CD4-positive, alpha-beta memory T cell (primary cell): ENCODE data around the gene PRR29. TPM values are rescaled to one million over a fixed set of nuclear protein-coding genes. Genes with fewer than 3 reads are reported as not detected.

ENCODE experiments used
- CTCF ChIA-PET: fragments of 350-600 bp; sonication (Branson Sonifier 250); formaldehyde crosslinking; loops from one replicate; lab custom pipeline; 2021; ENCODE audit warnings: inconsistent platforms; ENCODE audit not compliant: partially characterized antibody; lab: Charles Lee
- POLR2A ChIA-PET: fragments of 350-600 bp; sonication (Branson Sonifier 250); formaldehyde crosslinking; loops from one replicate; lab custom pipeline; 2021; ENCODE audit not compliant: partially characterized antibody; lab: Charles Lee
- DNase-seq, 5 donors: peaks; one replicate each; pipeline versions ENCODE4 v3.0.0 to v3.0.0-alpha.2; 2020 to 2022; ENCODE audit warnings: mixed read lengths in 1 of 5
- H3K27ac ChIP-seq: one replicate; pipeline ENCODE4 v1.7.0; 2013; ENCODE audit warnings: low read depth, low read length
- H3K27me3 ChIP-seq: 2 replicates; pipeline ENCODE4 v1.7.0; 2013; ENCODE audit warnings: mild to moderate bottlenecking, low read length, moderate library complexity; ENCODE audit not compliant: insufficient read depth
- H3K36me3 ChIP-seq: 2 replicates; pipeline ENCODE4 v1.7.0; 2013; ENCODE audit warnings: mild to moderate bottlenecking, low read length, moderate library complexity; ENCODE audit not compliant: insufficient read depth
- H3K4me1 ChIP-seq: 2 replicates; pipeline ENCODE4 v1.7.0; 2013; ENCODE audit warnings: mild to moderate bottlenecking, low read length, moderate library complexity; ENCODE audit not compliant: insufficient read depth
- H3K4me3 ChIP-seq, 2 donors: one replicate each; pipeline ENCODE4 v1.7.0; 2013; ENCODE audit warnings: low read length in 2 of 2, mild to moderate bottlenecking in 1 of 2
- H3K9me3 ChIP-seq, 2 donors: one replicate each; pipeline ENCODE4 v1.7.0; 2013; ENCODE audit warnings: low read length in 2 of 2, control low read depth in 1 of 2; ENCODE audit not compliant: control insufficient read depth in 1 of 2
- H3K27ac Mint-ChIP-seq, 7 donors: one replicate each; pipeline ENCODE4 v1.8.0; 2020 to 2021; ENCODE audit warnings: mixed read lengths in 7 of 7, mild to moderate bottlenecking in 6 of 7, inconsistent platforms in 3 of 7, moderate library complexity in 3 of 7
- H3K27me3 Mint-ChIP-seq, 2 donors: one replicate each; pipeline ENCODE4 v1.8.0; 2020 to 2021; ENCODE audit warnings: mixed read lengths in 2 of 2
- H3K36me3 Mint-ChIP-seq, 2 donors: one replicate each; pipeline ENCODE4 v1.8.0; 2020 to 2021; ENCODE audit warnings: mixed read lengths in 2 of 2, inconsistent platforms in 1 of 2, mild to moderate bottlenecking in 1 of 2
- H3K4me1 Mint-ChIP-seq, 4 donors: one replicate each; pipeline ENCODE4 v1.8.0; 2020 to 2021; ENCODE audit warnings: mixed read lengths in 4 of 4, mild to moderate bottlenecking in 1 of 4
- H3K4me3 Mint-ChIP-seq, 8 donors: one replicate each; pipeline ENCODE4 v1.8.0; 2020 to 2021; ENCODE audit warnings: mixed read lengths in 8 of 8, mild to moderate bottlenecking in 7 of 8, moderate library complexity in 6 of 8, inconsistent platforms in 3 of 8
- H3K9me3 Mint-ChIP-seq, 8 donors: one replicate each; pipeline ENCODE4 v1.8.0; 2020 to 2021; ENCODE audit warnings: mixed read lengths in 8 of 8, mild to moderate bottlenecking in 5 of 8, inconsistent platforms in 3 of 8, moderate library complexity in 1 of 8
- intact Hi-C: fragments of 100-400 bp; cut with micrococcal nuclease; formaldehyde crosslinking; loops from one replicate; pipeline ENCODE4 v1.15.1; 2023
- polyA plus RNA-seq, 2 donors: library from polyadenylated mRNA; unstranded; fragments of 300-500 nt; fragmentation: Illumina TruSeq; gene quantifications; one replicate each; pipeline ENCODE4 v1.2.3, GENCODE V29; 2021
- total RNA-seq, 2 experiments: library from RNA; stranded (reverse); gene quantifications; one replicate each; pipeline ENCODE4 v1.2.3, GENCODE V29; 2021

PRR29 gene
- total and polyA plus RNA-seq, 4 experiments from 2014 or later, result 0.19 to 6.0 (median 3.3) TPM

- Histone ChIP-seq H3K27ac (no peak overlapping the region), H3K9me3 (no peaks in the 10 kb centered on the region), H3K36me3 (no peaks in the 10 kb centered on the region), H3K4me1 (peaks cover 41% of the 10 kb centered on the region), H3K27me3 (no peaks in the 10 kb centered on the region), H3K4me3 (no peak overlapping the region)
- no peak for DNase-seq
- peak overlapping the region in 1 of 8 donors; percentile 10 for H3K4me3 Mint-ChIP-seq
- CTCF ChIA-PET, result interaction anchor here (1.1 to 32.9 kb wide), 6 partner anchors 10 to 146 kb away, joined by 3 to 556 read pairs (median 6); partner anchors contain the start of genes GH1, ICAM2 and PRR29
- H3K4me1 Mint-ChIP-seq, result peaks cover 32 to 54% (median 40%) of the 10 kb centered on the region in 4 donors
- H3K27me3 Mint-ChIP-seq, result peaks cover 0 to 2% of the 10 kb centered on the region in 2 donors
- POLR2A ChIA-PET, result interaction anchor here (4.9 kb wide), 1 partner anchor 38 kb away, joined by 32 read pairs; no protein-coding TSS in a partner anchor
- H3K9me3 Mint-ChIP-seq, result peaks cover 2 to 6% (median 4%) of the 10 kb centered on the region in 8 donors
- H3K36me3 Mint-ChIP-seq, result peaks cover 0 to 2% of the 10 kb centered on the region in 2 donors
- H3K27ac Mint-ChIP-seq, result peak overlapping the region in 4 of 7 donors; percentile 48 to 98 (median 62)
- intact Hi-C loops, result loop anchor here (5.0 kb wide), 1 partner anchor 40 kb away; no protein-coding TSS in a partner anchor
Measured at GRCh38 chr17:63987221-63988126, 10.7 kb upstream of the PRR29 start.

- Mint-ChIP-seq H3K9me3 (peaks cover 0 to 6% (median 0%) of the 10 kb centered on the region in 8 donors), H3K4me1 (peaks cover 35 to 59% (median 44%) of the 10 kb centered on the region in 4 donors), H3K27me3 (peaks cover 0 to 2% of the 10 kb centered on the region in 2 donors), H3K4me3 (no peak overlapping the region), H3K27ac (peak overlapping the region in 1 of 7 donors; percentile 24), H3K36me3 (peaks cover 0 to 2% of the 10 kb centered on the region in 2 donors)
- intact Hi-C loops, result loop anchor here (5.0 kb wide), 1 partner anchor 41 kb away; no protein-coding TSS in a partner anchor
- DNase-seq, result no peak
- Histone ChIP-seq H3K27me3 (no peaks in the 10 kb centered on the region), H3K9me3 (no peaks in the 10 kb centered on the region), H3K4me1 (peaks cover 45% of the 10 kb centered on the region), H3K4me3 (no peak overlapping the region), H3K36me3 (no peaks in the 10 kb centered on the region), H3K27ac (no peak overlapping the region)
- ChIA-PET CTCF (interaction anchor here (1.4 to 32.9 kb wide), 5 partner anchors 9 to 145 kb away, joined by 3 to 556 read pairs (median 6); partner anchors contain the start of genes GH1, ICAM2 and PRR29), POLR2A (interaction anchor here (4.9 kb wide), 1 partner anchor 37 kb away, joined by 32 read pairs; no protein-coding TSS in a partner anchor)
Measured at GRCh38 chr17:63988127-63988478, 10.0 kb upstream of the PRR29 start.

GRCh38 chr17:63988741-63989621, 9.2 kb upstream of the PRR29 start:
- Mint-ChIP-seq H3K4me1 (peaks cover 41 to 66% (median 51%) of the 10 kb centered on the region in 4 donors), H3K4me3 (peak overlapping the region in 1 of 8 donors; percentile 21), H3K27ac (peak overlapping the region in 3 of 7 donors; percentile 68 to 89 (median 85)), H3K36me3 (peaks cover 0 to 2% of the 10 kb centered on the region in 2 donors), H3K27me3 (peaks cover 0 to 2% of the 10 kb centered on the region in 2 donors), H3K9me3 (peaks cover 0 to 3% (median 0%) of the 10 kb centered on the region in 8 donors)
- Histone ChIP-seq H3K27ac (no peak overlapping the region), H3K36me3 (no peaks in the 10 kb centered on the region), H3K4me1 (peaks cover 53% of the 10 kb centered on the region), H3K27me3 (no peaks in the 10 kb centered on the region), H3K4me3 (no peak overlapping the region), H3K9me3 (no peaks in the 10 kb centered on the region)
- ChIA-PET CTCF (interaction anchor here (0.8 to 32.9 kb wide), 8 partner anchors 8 to 144 kb away, joined by 3 to 556 read pairs (median 6); partner anchors contain the start of genes GH1, ICAM2 and PRR29), POLR2A (interaction anchor here (2.5 to 4.9 kb wide), 2 partner anchors 32 to 36 kb away, joined by 21 to 32 read pairs; partner anchors contain the start of gene ICAM2)
- intact Hi-C loops, result loop anchor here (5.0 kb wide), 1 partner anchor 42 kb away; no protein-coding TSS in a partner anchor
- peak in 1 of 5 donors; percentile 28 for DNase-seq

DNA sequence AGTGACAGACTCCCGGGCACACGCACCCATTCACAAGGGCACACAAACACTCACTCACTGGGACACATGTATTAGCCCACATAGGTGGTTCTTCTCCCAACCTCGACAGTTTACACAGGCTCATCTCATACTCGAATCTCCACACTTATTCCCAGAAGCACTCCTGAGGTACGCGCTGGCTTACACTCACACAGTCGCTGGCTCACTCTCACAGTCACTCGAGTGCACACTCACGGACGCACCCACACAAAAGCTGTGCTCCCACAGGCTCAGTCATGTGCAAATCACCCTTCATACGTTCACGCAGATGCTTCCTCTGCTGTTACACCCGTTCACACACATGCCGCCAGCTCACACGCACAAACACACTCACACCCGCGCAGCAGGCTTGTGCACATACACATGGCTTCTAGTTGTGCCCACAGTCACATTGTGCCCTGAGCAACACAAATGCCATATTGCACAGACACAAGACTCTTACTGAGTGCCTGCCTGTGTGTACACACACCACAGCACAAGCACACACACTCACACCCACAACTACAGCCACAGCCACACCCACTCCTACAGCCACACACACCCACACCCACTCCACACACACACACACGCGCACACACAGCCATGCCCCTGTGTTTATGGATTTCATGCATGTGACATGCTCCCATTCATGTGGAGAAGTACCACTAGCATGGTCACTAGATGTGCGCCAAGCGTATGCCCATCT, 8.4 kb upstream of the PRR29 start:
- H3K4me1 ChIP-seq, result peaks cover 53% of the 10 kb centered on the region
- POLR2A ChIA-PET, result interaction anchor here (0.8 to 2.5 kb wide), 7 partner anchors 10 to 156 kb away, joined by 3 to 26 read pairs (median 6); partner anchors contain the start of gene ICAM2
- H3K27ac Mint-ChIP-seq, result peak overlapping the region; percentile 4 to 93 (median 68)

DNA sequence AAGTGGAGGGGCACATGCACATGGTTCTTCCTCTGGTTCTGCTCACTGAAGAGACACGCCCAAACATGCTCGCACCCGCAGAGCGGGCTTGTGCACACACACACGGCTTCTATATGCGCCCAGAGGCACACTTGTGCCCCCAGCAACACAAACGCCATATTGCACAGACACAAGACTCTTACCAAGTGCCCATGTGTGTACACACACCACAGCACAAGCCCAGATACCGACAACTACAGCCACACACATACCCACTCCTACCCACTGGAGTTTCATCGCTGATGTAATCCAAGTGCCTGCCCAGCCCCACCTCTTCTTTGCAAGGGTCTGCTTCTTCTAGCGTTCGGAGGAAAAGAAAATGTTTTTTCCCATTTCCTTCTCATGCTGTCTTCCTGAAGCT, 6.5 kb upstream of the PRR29 start:
- ChIA-PET POLR2A (interaction anchor here (2.0 to 22.6 kb wide), 3 partner anchors 11 to 45 kb away, joined by 11 to 587 read pairs (median 13); partner anchors contain the start of gene ICAM2), CTCF (interaction anchor here (0.8 to 32.9 kb wide), 7 partner anchors 10 to 139 kb away, joined by 3 to 556 read pairs (median 5); partner anchors contain the start of genes ERN1, GH1 and ICAM2)
- peaks cover 36 to 70% (median 44%) of the 10 kb centered on the region in 4 donors for H3K4me1 Mint-ChIP-seq

More for the DNA sequence above, 8.4 kb upstream of the PRR29 start:
- CTCF ChIA-PET, result interaction anchor here (0.8 to 32.9 kb wide), 15 partner anchors 10 to 148 kb away, joined by 3 to 556 read pairs (median 4); partner anchors contain the start of genes CSHL1, GH1 and ICAM2
- Histone ChIP-seq H3K4me3 (no peak overlapping the region), H3K27ac (no peak overlapping the region), H3K9me3 (no peaks in the 10 kb centered on the region), H3K36me3 (no peaks in the 10 kb centered on the region), H3K27me3 (no peaks in the 10 kb centered on the region)
- Mint-ChIP-seq H3K4me1 (peaks cover 43 to 71% (median 55%) of the 10 kb centered on the region in 4 donors), H3K27me3 (peaks cover 0 to 2% of the 10 kb centered on the region in 2 donors), H3K4me3 (peak overlapping the region in 4 of 8 donors; percentile 43 to 79 (median 68)), H3K9me3 (peaks cover 0 to 3% (median 0%) of the 10 kb centered on the region in 8 donors), H3K36me3 (peaks cover 0 to 2% of the 10 kb centered on the region in 2 donors)
- intact Hi-C loops, result loop anchor here (1.0 to 5.0 kb wide), 2 partner anchors 42 to 70 kb away; no protein-coding TSS in a partner anchor
- DNase-seq, result no peak

More for the DNA sequence above, 6.5 kb upstream of the PRR29 start:
- H3K4me1 ChIP-seq, result peaks cover 42% of the 10 kb centered on the region
- no peaks in the 10 kb centered on the region for H3K36me3 ChIP-seq
- no peak overlapping the region for H3K27ac ChIP-seq
- H3K27me3 ChIP-seq, result no peaks in the 10 kb centered on the region
- intact Hi-C loops, result no loop called here
- H3K9me3 Mint-ChIP-seq, result no peaks in the 10 kb centered on the region
- H3K4me3 ChIP-seq, result no peak overlapping the region
- no peaks in the 10 kb centered on the region for H3K9me3 ChIP-seq
- peak overlapping the region in 6 of 7 donors; percentile 6 to 81 (median 57) for H3K27ac Mint-ChIP-seq
- peak overlapping the region in 2 of 8 donors; percentile 12 to 20 for H3K4me3 Mint-ChIP-seq
- H3K27me3 Mint-ChIP-seq, result no peaks in the 10 kb centered on the region
- no peaks in the 10 kb centered on the region for H3K36me3 Mint-ChIP-seq
- DNase-seq, result no peak
